HCT116 (cell line): Measurements from ENCODE around the gene CACNG8. TPM values are rescaled to one million over a fixed set of nuclear protein-coding genes. Genes with fewer than 3 reads are reported as not detected.

Experiments
- ATAC-seq: fragments of 200-7000 bp; cut with Tn5 transposase; 2 replicates; pipeline ENCODE4 v1.9.1; 2020; ENCODE audit warnings: mild to moderate bottlenecking, moderate library complexity
- BruUV-seq: library from RNA; stranded (reverse); fragments of 400-500 nt; replicated peaks from 2 replicates; lab custom pipeline; 2021; lab: Mats Ljungman, UMichigan
- CTCF ChIA-PET: fragments of 300-600 bp; sonication (Branson Sonifier 250); formaldehyde crosslinking; loops from one replicate; lab custom pipeline; 2021; ENCODE audit warnings: antibody characterized with exemption; lab: Charles Lee
- POLR2A ChIA-PET: fragments of 300-600, 350-600 bp; sonication (Branson Sonifier 250); formaldehyde crosslinking; loops from one replicate; lab custom pipeline; 2021; ENCODE audit warnings: antibody characterized with exemption; lab: Charles Lee
- RAD21 ChIA-PET, 2 experiments: fragments of 300-600 bp; sonication (Branson Sonifier 250); formaldehyde crosslinking; loops; one replicate each; lab custom pipeline; 2023; ENCODE audit warnings: low total read pairs in 2 of 2; ENCODE audit not compliant: uncharacterized antibody in 2 of 2, unreplicated experiment in 2 of 2, low non-redundant PET in 1 of 2; lab: Charles Lee
- DNase-seq: peaks from one replicate; pipeline ENCODE4 v3.0.0-alpha.2; 2010; ENCODE audit warnings: low read depth, low spot score
- H2AFZ ChIP-seq: fragments of 200-600 bp; shearing (Covaris generic), sonication (generic); 2 replicates; pipeline ENCODE4 v1.6.1; 2017; ENCODE audit warnings: low read depth, mixed run types, mixed read lengths, antibody characterized with exemption, low read length; ENCODE audit not compliant: poor library complexity, severe bottlenecking
- H3K27ac ChIP-seq: 2 replicates; pipeline ENCODE4 v1.5.1; 2012; ENCODE audit warnings: low read depth, low read length
- H3K27me3 ChIP-seq: fragments of 200-600 bp; sonication (generic); 2 replicates; pipeline ENCODE4 v1.6.1; 2016; ENCODE audit warnings: mixed run types, low read length, mixed read lengths; ENCODE audit not compliant: insufficient read depth
- H3K36me3 ChIP-seq, 2 experiments: fragments of 200-500 bp in 1 of 2; fragments of 200-600 bp in 1 of 2; sonication (Bioruptor generic) in 1 of 2; sonication (generic) in 1 of 2; 2 replicates each; pipeline versions ENCODE4 v1.5.1 to v1.6.1; 2014 to 2016; ENCODE audit warnings: low read length in 2 of 2, inconsistent platforms in 1 of 2, mixed read lengths in 1 of 2, mixed run types in 1 of 2; ENCODE audit not compliant: insufficient read depth in 2 of 2, control insufficient read depth in 1 of 2
- H3K4me1 ChIP-seq, 2 experiments: fragments of 200-600 bp in 1 of 2; sonication (generic) in 1 of 2; 2 replicates each; pipeline versions ENCODE4 v1.5.1 to v1.6.1; 2012 to 2017; ENCODE audit warnings: low read length in 2 of 2, inconsistent platforms in 1 of 2, mild to moderate bottlenecking in 1 of 2, mixed read lengths in 1 of 2, mixed run types in 1 of 2, moderate library complexity in 1 of 2; ENCODE audit not compliant: insufficient read depth in 2 of 2, control insufficient read depth in 1 of 2
- H3K4me2 ChIP-seq: fragments of 200-600 bp; sonication (generic); 2 replicates; pipeline ENCODE4 v1.6.1; 2017; ENCODE audit warnings: mixed run types, low read length, mixed read lengths
- H3K4me3 ChIP-seq, 2 experiments: fragments of 200-600 bp in 1 of 2; sonication (generic) in 1 of 2; replicated peaks in 1 of 2; 2 replicates each; pipeline ENCODE4 v1.5.1; 2011 to 2016; ENCODE audit warnings: low read length in 2 of 2, control low read depth in 1 of 2, low read depth in 1 of 2, mild to moderate bottlenecking in 1 of 2, mixed read lengths in 1 of 2, mixed run types in 1 of 2
- H3K79me2 ChIP-seq: fragments of 200-600 bp; sonication (generic); 2 replicates; pipeline ENCODE4 v1.6.1; 2017; ENCODE audit warnings: mild to moderate bottlenecking, mixed run types, low read length, moderate library complexity, mixed read lengths; ENCODE audit not compliant: insufficient read depth
- H3K9ac ChIP-seq: fragments of 200-600 bp; sonication (generic); 2 replicates; pipeline ENCODE4 v1.6.1; 2016; ENCODE audit warnings: low read length, mixed read lengths
- H3K9me2 ChIP-seq: fragments of 200-600 bp; sonication (generic), shearing (Covaris generic); 2 replicates; pipeline ENCODE4 v1.6.1; 2017; ENCODE audit warnings: mixed run types, mild to moderate bottlenecking, moderate library complexity; ENCODE audit not compliant: insufficient read depth
- H3K9me3 ChIP-seq, 2 experiments: fragments of 200-500 bp in 1 of 2; fragments of 200-600 bp in 1 of 2; sonication (Bioruptor generic) in 1 of 2; sonication (generic) in 1 of 2; 2 replicates each; pipeline ENCODE4 v1.6.1; 2014 to 2017; ENCODE audit warnings: low read length in 2 of 2, mixed read lengths in 2 of 2, inconsistent platforms in 1 of 2, low read depth in 1 of 2, mild to moderate bottlenecking in 1 of 2, mixed run types in 1 of 2, moderate library complexity in 1 of 2; ENCODE audit not compliant: control insufficient read depth in 1 of 2, insufficient read depth in 1 of 2
- H4K20me1 ChIP-seq: fragments of 200-600 bp; sonication (generic), shearing (Covaris generic); 2 replicates; pipeline ENCODE4 v1.6.1; 2017; ENCODE audit warnings: mixed run types, mild to moderate bottlenecking, moderate library complexity; ENCODE audit not compliant: insufficient read depth
- CEBPB ChIP-seq: IDR thresholded peaks from 2 replicates; pipeline ENCODE4 v1.6.1; 2012; ENCODE audit warnings: low read depth
- ELF1 ChIP-seq: IDR thresholded peaks from 2 replicates; pipeline ENCODE4 v1.6.1; 2012; ENCODE audit warnings: low read depth, borderline replicate concordance
- EZH2 ChIP-seq: fragments of 200-600 bp; sonication (generic); IDR thresholded peaks from 2 replicates; pipeline ENCODE4 v1.6.1; 2017; ENCODE audit warnings: antibody characterized with exemption, mixed run types
- EZH2phosphoT487 ChIP-seq: fragments of 200-600 bp; IDR thresholded peaks from 2 replicates; pipeline ENCODE4 v1.6.1; 2018; ENCODE audit warnings: antibody characterized with exemption, borderline replicate concordance
- FOSL1 ChIP-seq: IDR thresholded peaks from 2 replicates; pipeline ENCODE4 v1.6.1; 2012; ENCODE audit warnings: low read depth
- JUND ChIP-seq: IDR thresholded peaks from 2 replicates; pipeline ENCODE4 v1.6.1; 2012
- POLR2A ChIP-seq: IDR thresholded peaks from 2 replicates; pipeline ENCODE4 v1.7.0; 2011; ENCODE audit warnings: borderline replicate concordance; ENCODE audit not compliant: insufficient read depth, insufficient read length; ENCODE audit errors: extremely low read depth
- POLR2AphosphoS5 ChIP-seq: IDR thresholded peaks from 2 replicates; pipeline ENCODE4 v1.6.1; 2011; ENCODE audit warnings: mild to moderate bottlenecking, low read depth, low read length, moderate library complexity
- RAD21 ChIP-seq: IDR thresholded peaks from 2 replicates; pipeline ENCODE4 v1.6.1; 2012; ENCODE audit warnings: low read depth, mild to moderate bottlenecking
- SIN3A ChIP-seq: IDR thresholded peaks from 2 replicates; pipeline ENCODE4 v1.6.1; 2012; ENCODE audit warnings: low read depth
- SP1 ChIP-seq: IDR thresholded peaks from 2 replicates; pipeline ENCODE4 v1.6.1; 2012; ENCODE audit warnings: low read depth
- SRF ChIP-seq: IDR thresholded peaks from 2 replicates; pipeline ENCODE4 v1.6.1; 2012; ENCODE audit warnings: low read depth
- YY1 ChIP-seq: IDR thresholded peaks from 2 replicates; pipeline ENCODE4 v1.6.1; 2011; ENCODE audit warnings: low read length, low read depth, moderate library complexity, mild to moderate bottlenecking; ENCODE audit not compliant: insufficient replicate concordance; ENCODE audit errors: extremely low read depth
- ZFX ChIP-seq: fragments of 450-650 bp; IDR thresholded peaks from 2 replicates; pipeline ENCODE4 v1.6.1; 2017
- ZNF274 ChIP-seq: fragments of 200-500 bp; sonication (Bioruptor generic); IDR thresholded peaks from 2 replicates; pipeline ENCODE4 v1.6.1; 2014; ENCODE audit warnings: mild to moderate bottlenecking, low read depth, low read length, inconsistent platforms
- intact Hi-C: fragments of 100-400 bp; cut with micrococcal nuclease; formaldehyde crosslinking; loops from 2 replicates; pipeline ENCODE4 v1.10.0; 2022
- total RNA-seq: library from RNA; stranded (reverse); gene quantifications from one replicate; pipeline ENCODE4 v1.2.1, GENCODE V29; 2021; ENCODE audit not compliant: unreplicated experiment
- TF ChIP-seq, protein P1 (sequence below), 3 experiments: fragments of 200-600 bp in 1 of 3; sonication (generic) in 1 of 3; IDR thresholded peaks in 2 of 3; conservative IDR thresholded peaks in 1 of 3; 2 replicates each; pipeline ENCODE4 v1.5.1; 2012 to 2017; ENCODE audit warnings: low read depth in 2 of 3, low read length in 2 of 3, antibody characterized with exemption in 1 of 3, borderline replicate concordance in 1 of 3, control low read depth in 1 of 3, mild to moderate bottlenecking in 1 of 3, mixed read lengths in 1 of 3, mixed run types in 1 of 3, moderate library complexity in 1 of 3; ENCODE audit not compliant: insufficient read depth in 1 of 3
- TF ChIP-seq, protein P2 (sequence below): IDR thresholded peaks from 2 replicates; pipeline ENCODE4 v1.6.1; 2012; ENCODE audit warnings: low read depth
- TF ChIP-seq, protein P3 (sequence below): IDR thresholded peaks from 2 replicates; pipeline ENCODE4 v1.6.1; 2012
- TF ChIP-seq, protein P4 (sequence below): IDR thresholded peaks from 2 replicates; pipeline ENCODE4 v1.6.1; 2011; ENCODE audit warnings: mild to moderate bottlenecking, low read length, moderate library complexity; ENCODE audit not compliant: insufficient replicate concordance; ENCODE audit errors: extremely low read depth
- TF ChIP-seq, protein P5 (sequence below): IDR thresholded peaks from 2 replicates; pipeline ENCODE4 v1.6.1; 2012

The CACNG8 gene
- total RNA-seq, 1 experiment from 2014 or later, result 0.93 TPM

DNA sequence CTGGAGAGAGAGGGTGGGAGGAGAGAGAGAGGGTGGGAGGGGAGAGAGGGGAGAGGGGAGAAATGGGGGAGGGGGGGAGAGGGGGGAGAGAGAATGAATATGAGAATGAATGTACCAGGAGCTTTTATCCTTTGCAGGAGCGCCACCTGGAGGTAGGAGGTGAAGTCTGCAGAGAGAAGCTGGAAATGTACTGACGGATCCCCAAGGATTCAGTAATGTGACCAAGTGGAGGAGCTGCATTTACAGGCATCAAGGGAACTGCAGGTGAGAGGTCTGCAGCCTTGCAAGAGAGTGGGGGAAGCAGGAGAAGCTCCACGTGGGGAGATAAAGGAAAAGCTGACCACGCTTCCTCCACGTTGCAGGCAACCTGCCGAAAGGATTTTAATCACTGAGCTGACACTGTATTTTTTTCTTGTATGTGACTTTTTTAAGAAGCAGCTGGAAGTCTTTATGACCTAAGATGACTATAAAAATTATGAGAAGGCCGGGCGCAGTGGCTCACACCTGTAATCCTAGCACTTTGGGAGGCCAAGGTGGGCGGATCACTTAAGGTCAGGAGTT, 67.3 kb downstream of the CACNG8 start:
- peak; percentile 88 for ATAC-seq
- no peaks in the 10 kb centered on the region for H4K20me1 ChIP-seq
- H3K79me2 ChIP-seq, result no peaks in the 10 kb centered on the region
- H3K9ac ChIP-seq, result no peak overlapping the region
- CTCF ChIA-PET, result interaction anchor here (0.6 to 2.0 kb wide), 29 partner anchors 9 to 255 kb away, joined by 3 to 41 read pairs (median 4); partner anchors contain the start of gene MYADM
- RAD21 ChIA-PET, result interaction anchor here (0.7 to 1.3 kb wide), 6 partner anchors 12 to 237 kb away, joined by 3 to 10 read pairs (median 4); no protein-coding TSS in a partner anchor
- H3K4me3 ChIP-seq, result no peak overlapping the region
- H3K9me3 ChIP-seq, result no peaks in the 10 kb centered on the region
- peaks cover 0 to 3% of the 10 kb centered on the region in 2 experiments; a peak in 1 of 4 replicates for H3K4me1 ChIP-seq
- no peaks in the 10 kb centered on the region for H3K9me2 ChIP-seq
- no peak overlapping the region for H3K27ac ChIP-seq
- intact Hi-C loops, result loop anchor here (1.0 kb wide), 1 partner anchor 221 kb away; no protein-coding TSS in a partner anchor
- H2AFZ ChIP-seq, result no peak overlapping the region
- peak overlapping the region; percentile 28; the same call in 1 of the 2 replicates for H3K4me2 ChIP-seq
- no TSS peak for BruUV-seq
- POLR2A ChIA-PET, result interaction anchor here (0.7 kb wide), 1 partner anchor 160 kb away, joined by 7 read pairs; no protein-coding TSS in a partner anchor
- H3K27me3 ChIP-seq, result no peaks in the 10 kb centered on the region
- no peaks in the 10 kb centered on the region for H3K36me3 ChIP-seq
- DNase-seq, result peak; percentile 69
- no peak; the same call in 1 of the 2 replicates for TF ChIP-seq SP1
- TF ChIP-seq SRF, result no peak
- no peak for TF ChIP-seq EZH2phosphoT487
- no peak for TF ChIP-seq YY1
- TF ChIP-seq FOSL1, result no peak
- TF ChIP-seq ELF1, result no peak
- no peak for TF ChIP-seq EZH2
- no peak for TF ChIP-seq CEBPB
- TF ChIP-seq, protein P1, sequence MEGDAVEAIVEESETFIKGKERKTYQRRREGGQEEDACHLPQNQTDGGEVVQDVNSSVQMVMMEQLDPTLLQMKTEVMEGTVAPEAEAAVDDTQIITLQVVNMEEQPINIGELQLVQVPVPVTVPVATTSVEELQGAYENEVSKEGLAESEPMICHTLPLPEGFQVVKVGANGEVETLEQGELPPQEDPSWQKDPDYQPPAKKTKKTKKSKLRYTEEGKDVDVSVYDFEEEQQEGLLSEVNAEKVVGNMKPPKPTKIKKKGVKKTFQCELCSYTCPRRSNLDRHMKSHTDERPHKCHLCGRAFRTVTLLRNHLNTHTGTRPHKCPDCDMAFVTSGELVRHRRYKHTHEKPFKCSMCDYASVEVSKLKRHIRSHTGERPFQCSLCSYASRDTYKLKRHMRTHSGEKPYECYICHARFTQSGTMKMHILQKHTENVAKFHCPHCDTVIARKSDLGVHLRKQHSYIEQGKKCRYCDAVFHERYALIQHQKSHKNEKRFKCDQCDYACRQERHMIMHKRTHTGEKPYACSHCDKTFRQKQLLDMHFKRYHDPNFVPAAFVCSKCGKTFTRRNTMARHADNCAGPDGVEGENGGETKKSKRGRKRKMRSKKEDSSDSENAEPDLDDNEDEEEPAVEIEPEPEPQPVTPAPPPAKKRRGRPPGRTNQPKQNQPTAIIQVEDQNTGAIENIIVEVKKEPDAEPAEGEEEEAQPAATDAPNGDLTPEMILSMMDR (IDR thresholded peaks at IDR 0.05 in 2 of 3, conservative IDR thresholded peaks at IDR 0.05 in 1 of 3; ENCODE audit: borderline replicate concordance in 1 of 3, insufficient read depth in 1 of 3, low read depth in 2 of 3, low read length in 2 of 3), result peak; percentile 66 to 73 (median 69); a peak in 5 of 6 replicates
- no peak for TF ChIP-seq ZNF274
- TF ChIP-seq POLR2A, result no peak
- TF ChIP-seq ZFX, result no peak
- TF ChIP-seq, protein P2, sequence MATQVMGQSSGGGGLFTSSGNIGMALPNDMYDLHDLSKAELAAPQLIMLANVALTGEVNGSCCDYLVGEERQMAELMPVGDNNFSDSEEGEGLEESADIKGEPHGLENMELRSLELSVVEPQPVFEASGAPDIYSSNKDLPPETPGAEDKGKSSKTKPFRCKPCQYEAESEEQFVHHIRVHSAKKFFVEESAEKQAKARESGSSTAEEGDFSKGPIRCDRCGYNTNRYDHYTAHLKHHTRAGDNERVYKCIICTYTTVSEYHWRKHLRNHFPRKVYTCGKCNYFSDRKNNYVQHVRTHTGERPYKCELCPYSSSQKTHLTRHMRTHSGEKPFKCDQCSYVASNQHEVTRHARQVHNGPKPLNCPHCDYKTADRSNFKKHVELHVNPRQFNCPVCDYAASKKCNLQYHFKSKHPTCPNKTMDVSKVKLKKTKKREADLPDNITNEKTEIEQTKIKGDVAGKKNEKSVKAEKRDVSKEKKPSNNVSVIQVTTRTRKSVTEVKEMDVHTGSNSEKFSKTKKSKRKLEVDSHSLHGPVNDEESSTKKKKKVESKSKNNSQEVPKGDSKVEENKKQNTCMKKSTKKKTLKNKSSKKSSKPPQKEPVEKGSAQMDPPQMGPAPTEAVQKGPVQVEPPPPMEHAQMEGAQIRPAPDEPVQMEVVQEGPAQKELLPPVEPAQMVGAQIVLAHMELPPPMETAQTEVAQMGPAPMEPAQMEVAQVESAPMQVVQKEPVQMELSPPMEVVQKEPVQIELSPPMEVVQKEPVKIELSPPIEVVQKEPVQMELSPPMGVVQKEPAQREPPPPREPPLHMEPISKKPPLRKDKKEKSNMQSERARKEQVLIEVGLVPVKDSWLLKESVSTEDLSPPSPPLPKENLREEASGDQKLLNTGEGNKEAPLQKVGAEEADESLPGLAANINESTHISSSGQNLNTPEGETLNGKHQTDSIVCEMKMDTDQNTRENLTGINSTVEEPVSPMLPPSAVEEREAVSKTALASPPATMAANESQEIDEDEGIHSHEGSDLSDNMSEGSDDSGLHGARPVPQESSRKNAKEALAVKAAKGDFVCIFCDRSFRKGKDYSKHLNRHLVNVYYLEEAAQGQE, result no peak
- TF ChIP-seq POLR2AphosphoS5, result no peak
- TF ChIP-seq, protein P3, sequence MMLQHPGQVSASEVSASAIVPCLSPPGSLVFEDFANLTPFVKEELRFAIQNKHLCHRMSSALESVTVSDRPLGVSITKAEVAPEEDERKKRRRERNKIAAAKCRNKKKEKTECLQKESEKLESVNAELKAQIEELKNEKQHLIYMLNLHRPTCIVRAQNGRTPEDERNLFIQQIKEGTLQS, result no peak
- TF ChIP-seq, protein P4, sequence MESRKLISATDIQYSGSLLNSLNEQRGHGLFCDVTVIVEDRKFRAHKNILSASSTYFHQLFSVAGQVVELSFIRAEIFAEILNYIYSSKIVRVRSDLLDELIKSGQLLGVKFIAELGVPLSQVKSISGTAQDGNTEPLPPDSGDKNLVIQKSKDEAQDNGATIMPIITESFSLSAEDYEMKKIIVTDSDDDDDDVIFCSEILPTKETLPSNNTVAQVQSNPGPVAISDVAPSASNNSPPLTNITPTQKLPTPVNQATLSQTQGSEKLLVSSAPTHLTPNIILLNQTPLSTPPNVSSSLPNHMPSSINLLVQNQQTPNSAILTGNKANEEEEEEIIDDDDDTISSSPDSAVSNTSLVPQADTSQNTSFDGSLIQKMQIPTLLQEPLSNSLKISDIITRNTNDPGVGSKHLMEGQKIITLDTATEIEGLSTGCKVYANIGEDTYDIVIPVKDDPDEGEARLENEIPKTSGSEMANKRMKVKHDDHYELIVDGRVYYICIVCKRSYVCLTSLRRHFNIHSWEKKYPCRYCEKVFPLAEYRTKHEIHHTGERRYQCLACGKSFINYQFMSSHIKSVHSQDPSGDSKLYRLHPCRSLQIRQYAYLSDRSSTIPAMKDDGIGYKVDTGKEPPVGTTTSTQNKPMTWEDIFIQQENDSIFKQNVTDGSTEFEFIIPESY, result no peak
- TF ChIP-seq SIN3A, result no peak
- TF ChIP-seq JUND, result no peak
- TF ChIP-seq RAD21, result peak; percentile 73
- TF ChIP-seq, protein P5, sequence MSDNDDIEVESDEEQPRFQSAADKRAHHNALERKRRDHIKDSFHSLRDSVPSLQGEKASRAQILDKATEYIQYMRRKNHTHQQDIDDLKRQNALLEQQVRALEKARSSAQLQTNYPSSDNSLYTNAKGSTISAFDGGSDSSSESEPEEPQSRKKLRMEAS, result 0 out of 2 replicates have a peak, but pooled peaks have one; percentile 22
